HG02798 (cell line): ENCODE results near the gene FREY1.

Experiments
- ATAC-seq: cut with Tn5 transposase; IDR thresholded peaks from one replicate; pipeline ENCODE4 v1.9.1; 2021; ENCODE audit warnings: mild to moderate bottlenecking; ENCODE audit not compliant: unreplicated experiment, poor library complexity

Gene FREY1

GRCh38 chr11:45899086-45899447, 8.0 kb downstream of the FREY1 start:
- ATAC-seq, result no peak

- no peak for ATAC-seq
Observed at GRCh38 chr11:45897556-45897955, 9.5 kb downstream of the FREY1 start.

- no peak for ATAC-seq
Observed at GRCh38 chr11:45896422-45896984, 10.6 kb downstream of the FREY1 start.

- ATAC-seq, result no peak
Observed at GRCh38 chr11:45895553-45896259, 11.4 kb downstream of the FREY1 start.

GRCh38 chr11:45894555-45895247, 12.4 kb downstream of the FREY1 start:
- no peak for ATAC-seq

GRCh38 chr11:45892856-45893255, 14.2 kb downstream of the FREY1 start:
- no peak for ATAC-seq

- no peak for ATAC-seq
Observed at GRCh38 chr11:45890886-45891550, 16.1 kb downstream of the FREY1 start.

GRCh38 chr11:45889966-45890365, 17.1 kb downstream of the FREY1 start:
- ATAC-seq, result no peak

- no peak for ATAC-seq
Observed at GRCh38 chr11:45889555-45889954, 17.5 kb downstream of the FREY1 start.

GRCh38 chr11:45887587-45887986, 19.5 kb downstream of the FREY1 start:
- no peak for ATAC-seq

GRCh38 chr11:45886816-45887520, 20.1 kb downstream of the FREY1 start:
- no peak for ATAC-seq

GRCh38 chr11:45885921-45886721, 20.9 kb downstream of the FREY1 start:
- no peak for ATAC-seq

- peak; percentile 62 for ATAC-seq
Observed at GRCh38 chr11:45885274-45885920, 21.7 kb downstream of the FREY1 start, which contains the start of gene MAPK8IP1. TSS of gene MAPK8IP1 (plus strand) at chr11:45885651. CDS start at chr11:45885821, 170 bp downstream.

- ATAC-seq, result no peak
Observed at GRCh38 chr11:45884596-45885185, 22.4 kb downstream of the FREY1 start.

GRCh38 chr11:45881708-45882368, 25.2 kb downstream of the FREY1 start:
- ATAC-seq, result no peak

- ATAC-seq, result no peak
Observed at GRCh38 chr11:45880772-45881570, 26.1 kb downstream of the FREY1 start.
